ENCODE results near the gene THAP2. TPM values are rescaled to one million over a fixed set of nuclear protein-coding genes. Genes with fewer than 3 reads are reported as not detected.

Gene THAP2
- total RNA-seq (25.0 TPM), polyA plus RNA-seq (10 to 100 TPM in 1 of 4 donors, 1 to 10 TPM in 3; 6.7 to 10.7 (median 7.8) TPM)

DNA sequence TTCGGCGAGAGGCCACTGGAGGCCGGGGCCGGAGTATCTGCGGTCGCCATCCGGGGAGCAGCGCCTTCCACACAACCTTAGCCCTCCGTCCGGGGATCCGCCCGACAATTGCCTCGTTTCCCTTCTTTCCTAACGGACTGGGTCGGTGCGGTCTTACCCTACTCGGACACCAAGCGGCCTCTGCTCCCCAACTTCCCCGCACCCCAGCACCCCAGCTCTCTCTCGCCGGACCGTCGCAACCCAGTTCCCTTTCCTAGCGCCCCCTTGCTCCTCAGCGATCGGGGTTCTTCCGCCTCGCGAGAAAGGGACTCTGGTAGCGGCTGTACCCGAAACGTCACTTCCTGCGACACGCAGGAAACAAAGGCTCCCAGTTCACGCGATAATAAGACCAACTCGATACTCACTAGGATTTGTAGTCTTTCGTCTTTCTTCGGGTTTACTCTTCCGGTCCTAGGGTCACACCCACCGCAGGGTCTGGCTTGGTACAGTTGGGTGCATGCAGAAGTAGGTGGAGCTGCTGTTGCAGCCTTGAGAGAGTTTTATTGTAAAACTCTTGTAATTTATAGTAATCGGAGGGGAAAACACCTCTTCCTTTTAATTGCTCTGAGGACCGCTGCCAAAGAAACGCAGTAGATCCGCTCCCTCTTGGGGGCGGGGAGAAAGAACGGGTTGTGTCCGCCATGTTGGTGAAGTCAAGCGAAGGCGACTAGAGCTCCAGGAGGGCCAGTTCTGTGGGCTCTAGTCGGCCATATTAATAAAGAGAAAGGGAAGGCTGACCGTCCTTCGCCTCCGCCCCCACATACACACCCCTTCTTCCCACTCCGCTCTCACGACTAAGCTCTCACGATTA lies at the start of gene THAP2, which contains the start of gene ZFC3H1:
Gene THAP2 (plus strand): TSS at position 741 of the 850 bp plus-strand sequence. CDS start 209 bp downstream, outside the sequence.
Gene ZFC3H1 (minus strand): TSS at position 288 of the 850 bp plus-strand sequence. CDS start 238 bp downstream, at position 50.
- H3K4me3 ChIP-seq (ENCODE audit: low read depth, low read length) = peak within 1 kb of the TSS; percentile 97
- Mint-ChIP-seq H3K36me3 (peaks cover 22% of the 10 kb centered on the region), H3K27me3 (peaks cover 4% of the 10 kb centered on the region), H3K4me1 (peaks cover 18 to 65% (median 45%) of the 10 kb centered on the region in 4 donors), H3K27ac (peak within 1 kb of the TSS; percentile 99 to 100 (median 99)), H3K9me3 (peaks cover 0 to 1% (median 0%) of the 10 kb centered on the region in 7 donors), H3K4me3 (peak within 1 kb of the TSS; percentile 95 to 100 (median 98))
- DNase-seq (peak; percentile 90 to 99 (median 96)), ATAC-seq (ENCODE audit: low read depth in 2 of 2) (peak; percentile 86 to 88)
- H3K4me1 ChIP-seq (ENCODE audit: control insufficient read depth, insufficient read depth, low read length, poor library complexity, severe bottlenecking) = peaks cover 46% of the 10 kb centered on the region
- H3K36me3 ChIP-seq (ENCODE audit: control insufficient read depth, insufficient read depth, low read length) = peaks cover 13% of the 10 kb centered on the region
- peak within 1 kb of the TSS; percentile 99 for H3K27ac ChIP-seq (ENCODE audit: insufficient read depth, low read length, poor library complexity, severe bottlenecking)
- no peaks in the 10 kb centered on the region for H3K9me3 ChIP-seq (ENCODE audit: control insufficient read depth in 2 of 2, low read length in 2 of 2)
- H3K27me3 ChIP-seq (ENCODE audit: control insufficient read depth, insufficient read depth, low read length) = no peaks in the 10 kb centered on the region

GRCh38 chr12:71621938-71622337 lies 42.2 kb upstream of the THAP2 start:
- Mint-ChIP-seq H3K27ac (peak overlapping the region in 1 of 3 donors; percentile 2), H3K4me1 (peaks cover 21 to 30% (median 26%) of the 10 kb centered on the region in 4 donors)
- H3K27ac ChIP-seq (ENCODE audit: insufficient read depth, low read length, poor library complexity, severe bottlenecking) = no peak overlapping the region

GRCh38 chr12:71625476-71625875 lies 38.6 kb upstream of the THAP2 start:
- no peaks in the 10 kb centered on the region for H3K27me3 ChIP-seq (ENCODE audit: control insufficient read depth, insufficient read depth, low read length)
- no peak for ATAC-seq (ENCODE audit: low read depth in 2 of 2)
- DNase-seq = no peak
- Mint-ChIP-seq H3K9me3 (no peaks in the 10 kb centered on the region), H3K4me3 (no peak overlapping the region), H3K27me3 (no peaks in the 10 kb centered on the region), H3K27ac (no peak overlapping the region), H3K4me1 (peaks cover 17 to 36% (median 24%) of the 10 kb centered on the region in 4 donors), H3K36me3 (peaks cover 53% of the 10 kb centered on the region)
- H3K4me1 ChIP-seq (ENCODE audit: control insufficient read depth, insufficient read depth, low read length, poor library complexity, severe bottlenecking) = no peaks in the 10 kb centered on the region
- H3K4me3 ChIP-seq (ENCODE audit: low read depth, low read length) = peak overlapping the region; percentile 22
- H3K36me3 ChIP-seq (ENCODE audit: control insufficient read depth, insufficient read depth, low read length) = peaks cover 95% of the 10 kb centered on the region
- no peaks in the 10 kb centered on the region for H3K9me3 ChIP-seq (ENCODE audit: control insufficient read depth in 2 of 2, low read length in 2 of 2)
- no peak overlapping the region for H3K27ac ChIP-seq (ENCODE audit: insufficient read depth, low read length, poor library complexity, severe bottlenecking)

More at GRCh38 chr12:71621938-71622337, 42.2 kb upstream of the THAP2 start:
- Histone ChIP-seq H3K36me3 (ENCODE audit: control insufficient read depth, insufficient read depth, low read length) (peaks cover 93% of the 10 kb centered on the region), H3K4me1 (ENCODE audit: control insufficient read depth, insufficient read depth, low read length, poor library complexity, severe bottlenecking) (no peaks in the 10 kb centered on the region), H3K4me3 (ENCODE audit: low read depth, low read length) (no peak overlapping the region), H3K27me3 (ENCODE audit: control insufficient read depth, insufficient read depth, low read length) (no peaks in the 10 kb centered on the region), H3K9me3 (ENCODE audit: control insufficient read depth in 2 of 2, low read length in 2 of 2) (no peaks in the 10 kb centered on the region)
- Mint-ChIP-seq H3K9me3 (no peaks in the 10 kb centered on the region), H3K27me3 (no peaks in the 10 kb centered on the region), H3K4me3 (no peak overlapping the region), H3K36me3 (peaks cover 58% of the 10 kb centered on the region)
- DNase-seq (no peak), ATAC-seq (ENCODE audit: low read depth in 2 of 2) (no peak)

DNA sequence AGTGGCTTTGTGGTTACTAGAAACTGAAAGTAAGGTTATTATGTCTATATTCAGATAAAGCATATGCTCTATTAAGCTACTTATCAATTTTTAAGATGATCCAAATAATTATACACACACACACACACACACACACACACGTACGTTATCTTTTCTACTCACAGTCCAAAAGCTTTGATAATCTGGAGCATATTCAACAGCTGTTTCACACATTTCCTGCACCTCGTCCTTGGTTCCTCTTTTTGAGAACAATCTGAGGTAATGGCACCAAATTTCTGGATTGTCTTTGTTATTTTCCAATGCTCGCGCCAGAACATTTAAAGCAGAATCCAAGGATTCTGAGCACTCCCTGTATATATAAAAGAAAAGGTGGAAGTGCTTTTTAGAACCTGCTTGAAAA lies 38.0 kb upstream of the THAP2 start:
- Histone ChIP-seq H3K4me3 (ENCODE audit: low read depth, low read length) (peak overlapping the region; percentile 22), H3K4me1 (ENCODE audit: control insufficient read depth, insufficient read depth, low read length, poor library complexity, severe bottlenecking) (no peaks in the 10 kb centered on the region), H3K27me3 (ENCODE audit: control insufficient read depth, insufficient read depth, low read length) (no peaks in the 10 kb centered on the region), H3K36me3 (ENCODE audit: control insufficient read depth, insufficient read depth, low read length) (peaks cover 94% of the 10 kb centered on the region), H3K27ac (ENCODE audit: insufficient read depth, low read length, poor library complexity, severe bottlenecking) (no peak overlapping the region), H3K9me3 (ENCODE audit: control insufficient read depth in 2 of 2, low read length in 2 of 2) (no peaks in the 10 kb centered on the region)
- H3K36me3 Mint-ChIP-seq = peaks cover 51% of the 10 kb centered on the region
- H3K4me3 Mint-ChIP-seq = peak overlapping the region in 1 of 4 donors; percentile 3
- ATAC-seq (ENCODE audit: low read depth in 2 of 2) = no peak
- no peaks in the 10 kb centered on the region for H3K9me3 Mint-ChIP-seq
- H3K4me1 Mint-ChIP-seq = peaks cover 11 to 30% (median 24%) of the 10 kb centered on the region in 4 donors
- DNase-seq = peak in 1 of 3 donors; percentile 15
- no peaks in the 10 kb centered on the region for H3K27me3 Mint-ChIP-seq
- H3K27ac Mint-ChIP-seq = peak overlapping the region; percentile 28 to 76 (median 65)

DNA sequence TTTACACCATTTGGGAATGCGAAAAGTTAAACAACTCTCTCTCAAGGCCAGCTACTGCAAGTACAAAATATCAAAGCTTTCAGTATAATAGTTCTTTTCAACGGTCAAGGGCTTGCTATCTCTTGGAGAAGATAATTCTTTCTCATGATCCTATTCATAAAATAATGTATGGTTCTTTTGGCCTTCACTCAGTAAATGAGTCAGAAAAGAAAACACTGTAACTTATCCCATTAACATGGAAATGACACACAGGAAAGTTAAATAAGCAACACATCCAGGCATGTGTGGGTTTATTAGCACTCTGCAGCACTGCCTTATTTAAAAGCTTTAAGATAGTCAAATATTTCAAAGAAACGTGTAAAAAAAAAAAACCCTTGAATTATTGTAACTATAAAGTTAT lies 37.3 kb upstream of the THAP2 start:
- Histone ChIP-seq H3K27ac (ENCODE audit: insufficient read depth, low read length, poor library complexity, severe bottlenecking) (no peak overlapping the region), H3K27me3 (ENCODE audit: control insufficient read depth, insufficient read depth, low read length) (no peaks in the 10 kb centered on the region), H3K36me3 (ENCODE audit: control insufficient read depth, insufficient read depth, low read length) (peaks cover 97% of the 10 kb centered on the region), H3K4me3 (ENCODE audit: low read depth, low read length) (no peak overlapping the region), H3K9me3 (ENCODE audit: control insufficient read depth in 2 of 2, low read length in 2 of 2) (no peaks in the 10 kb centered on the region), H3K4me1 (ENCODE audit: control insufficient read depth, insufficient read depth, low read length, poor library complexity, severe bottlenecking) (no peaks in the 10 kb centered on the region)
- H3K4me3 Mint-ChIP-seq = no peak overlapping the region
- peak overlapping the region in 1 of 3 donors; percentile 76 for H3K27ac Mint-ChIP-seq
- DNase-seq (no peak), ATAC-seq (ENCODE audit: low read depth in 2 of 2) (no peak)
- H3K4me1 Mint-ChIP-seq = peaks cover 11 to 27% (median 23%) of the 10 kb centered on the region in 4 donors
- no peaks in the 10 kb centered on the region for H3K27me3 Mint-ChIP-seq
- H3K36me3 Mint-ChIP-seq = peaks cover 47% of the 10 kb centered on the region
- no peaks in the 10 kb centered on the region for H3K9me3 Mint-ChIP-seq

GRCh38 chr12:71627438-71628002 lies 36.6 kb upstream of the THAP2 start:
- no peak for ATAC-seq (ENCODE audit: low read depth in 2 of 2)
- no peak overlapping the region for H3K4me3 ChIP-seq (ENCODE audit: low read depth, low read length)
- no peak for DNase-seq
- Mint-ChIP-seq H3K4me1 (peaks cover 15 to 24% (median 19%) of the 10 kb centered on the region in 4 donors), H3K27me3 (no peaks in the 10 kb centered on the region), H3K4me3 (no peak overlapping the region), H3K9me3 (no peaks in the 10 kb centered on the region), H3K36me3 (peaks cover 46% of the 10 kb centered on the region), H3K27ac (no peak overlapping the region)
- H3K4me1 ChIP-seq (ENCODE audit: control insufficient read depth, insufficient read depth, low read length, poor library complexity, severe bottlenecking) = no peaks in the 10 kb centered on the region
- H3K27ac ChIP-seq (ENCODE audit: insufficient read depth, low read length, poor library complexity, severe bottlenecking) = no peak overlapping the region
- H3K9me3 ChIP-seq (ENCODE audit: control insufficient read depth in 2 of 2, low read length in 2 of 2) = no peaks in the 10 kb centered on the region
- H3K36me3 ChIP-seq (ENCODE audit: control insufficient read depth, insufficient read depth, low read length) = peaks cover 97% of the 10 kb centered on the region
- H3K27me3 ChIP-seq (ENCODE audit: control insufficient read depth, insufficient read depth, low read length) = no peaks in the 10 kb centered on the region

DNA sequence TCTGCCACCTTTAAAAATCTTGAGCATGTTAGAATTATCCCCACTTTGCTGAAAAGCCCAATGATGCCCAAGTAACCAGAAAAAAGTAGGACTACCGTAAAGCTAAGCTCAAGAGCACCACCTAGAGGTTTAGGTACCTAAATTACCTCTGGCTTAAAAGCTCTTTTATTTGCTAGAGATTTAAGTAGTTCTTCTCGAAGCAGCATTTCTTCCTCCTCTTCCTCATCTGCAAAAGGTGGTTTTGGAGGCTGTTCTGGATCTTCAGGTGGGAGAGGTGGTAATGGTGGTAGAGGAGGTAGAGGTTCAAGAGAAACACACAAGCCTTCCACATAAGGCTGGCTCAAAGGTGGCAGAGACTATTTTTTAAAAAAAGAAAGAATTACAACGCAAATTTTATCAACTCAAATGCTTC lies 27.4 kb upstream of the THAP2 start:
- Mint-ChIP-seq H3K4me3 (no peak overlapping the region), H3K27me3 (no peaks in the 10 kb centered on the region), H3K27ac (peak overlapping the region in 2 of 3 donors; percentile 3 to 51), H3K9me3 (no peaks in the 10 kb centered on the region), H3K36me3 (peaks cover 36% of the 10 kb centered on the region), H3K4me1 (peaks cover 14 to 30% (median 23%) of the 10 kb centered on the region in 4 donors)
- peak overlapping the region; percentile 52 for H3K27ac ChIP-seq (ENCODE audit: insufficient read depth, low read length, poor library complexity, severe bottlenecking)
- peaks cover 86% of the 10 kb centered on the region for H3K36me3 ChIP-seq (ENCODE audit: control insufficient read depth, insufficient read depth, low read length)
- no peaks in the 10 kb centered on the region for H3K27me3 ChIP-seq (ENCODE audit: control insufficient read depth, insufficient read depth, low read length)
- no peaks in the 10 kb centered on the region for H3K9me3 ChIP-seq (ENCODE audit: control insufficient read depth in 2 of 2, low read length in 2 of 2)
- H3K4me1 ChIP-seq (ENCODE audit: control insufficient read depth, insufficient read depth, low read length, poor library complexity, severe bottlenecking) = peaks cover 6% of the 10 kb centered on the region
- peak in 2 of 3 donors; percentile 57 to 70 for DNase-seq
- peak in 1 of 2 donors; percentile 63 for ATAC-seq (ENCODE audit: low read depth in 2 of 2)
- H3K4me3 ChIP-seq (ENCODE audit: low read depth, low read length) = no peak overlapping the region
